Activated CD4-positive, alpha-beta T cell treated with anti-CD3 and anti-CD28 coated beads, Interleukin-2, amount 10 ng/mL, durations not matched to agents 7 days and 5 days (primary cell): Measurements from ENCODE around the gene SPATA31E1. TPM values are rescaled to one million over a fixed set of nuclear protein-coding genes. Genes with fewer than 3 reads are reported as not detected.
"Not testable (repeated sequence)": the region's sequence is repeated elsewhere in the genome, so short reads cannot be mapped to it uniquely, and the experiment has no call there.

Source experiments
- CTCF ChIA-PET: fragments of 350-600 bp; sonication (Branson Sonifier 250); formaldehyde crosslinking; loops from one replicate; lab custom pipeline; 2021; ENCODE audit warnings: antibody characterized with exemption; lab: Charles Lee
- POLR2A ChIA-PET: fragments of 350-600 bp; sonication (Branson Sonifier 250); formaldehyde crosslinking; loops from one replicate; lab custom pipeline; 2021; ENCODE audit warnings: antibody characterized with exemption; lab: Charles Lee
- DNase-seq: peaks from one replicate; pipeline ENCODE4 v3.0.0-alpha.2; 2020
- H3K27ac Mint-ChIP-seq: one replicate; pipeline ENCODE4 v1.8.0; 2021; ENCODE audit warnings: mild to moderate bottlenecking, moderate library complexity, mixed read lengths
- H3K27me3 Mint-ChIP-seq: one replicate; pipeline ENCODE4 v1.8.0; 2021; ENCODE audit warnings: mixed read lengths
- H3K36me3 Mint-ChIP-seq: one replicate; pipeline ENCODE4 v1.8.0; 2021; ENCODE audit warnings: low read depth, mixed read lengths
- H3K4me1 Mint-ChIP-seq: one replicate; pipeline ENCODE4 v1.8.0; 2021; ENCODE audit warnings: mixed read lengths
- H3K4me3 Mint-ChIP-seq: one replicate; pipeline ENCODE4 v1.8.0; 2021; ENCODE audit warnings: mild to moderate bottlenecking, moderate library complexity, mixed read lengths
- H3K9me3 Mint-ChIP-seq: one replicate; pipeline ENCODE4 v1.8.0; 2021; ENCODE audit warnings: mixed read lengths
- total RNA-seq, 2 experiments: library from RNA; stranded (reverse); gene quantifications; one replicate each; pipeline ENCODE4 v1.2.3, GENCODE V29; 2021

Gene SPATA31E1
- total RNA-seq: not detected

DNA sequence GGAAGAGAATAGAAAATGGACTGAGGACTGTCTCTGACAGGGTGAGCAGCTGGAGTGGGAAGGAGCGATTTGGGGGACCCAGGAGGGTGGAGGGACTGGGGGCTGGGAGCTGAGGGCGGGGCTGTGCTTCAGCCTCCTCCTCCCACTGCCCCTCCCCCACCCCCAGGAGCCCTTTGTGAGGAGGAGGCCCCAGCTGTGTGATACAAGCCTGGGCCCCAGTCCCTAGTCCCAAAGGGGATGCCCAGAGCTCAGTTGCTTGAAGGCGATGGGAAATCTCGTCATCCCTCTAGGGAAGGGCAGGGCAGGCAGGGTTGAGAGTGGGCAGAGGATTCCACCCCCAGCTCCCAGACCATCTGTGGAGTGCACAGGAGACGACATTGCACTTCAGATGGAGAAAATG is at the start of gene SPATA31E1:
Gene SPATA31E1, plus strand, starts transcription at position 251 of the 400 bp plus-strand sequence. Its CDS starts 15 bp downstream, at position 266.
- ChIA-PET POLR2A (no interaction called here), CTCF (no interaction called here)
- Mint-ChIP-seq H3K4me1 (no peaks in the 10 kb centered on the region), H3K36me3 (no peaks in the 10 kb centered on the region), H3K27ac (no peak within 1 kb of the TSS), H3K9me3 (no peaks in the 10 kb centered on the region), H3K27me3 (no peaks in the 10 kb centered on the region), H3K4me3 (no peak within 1 kb of the TSS)
- no peak for DNase-seq

DNA sequence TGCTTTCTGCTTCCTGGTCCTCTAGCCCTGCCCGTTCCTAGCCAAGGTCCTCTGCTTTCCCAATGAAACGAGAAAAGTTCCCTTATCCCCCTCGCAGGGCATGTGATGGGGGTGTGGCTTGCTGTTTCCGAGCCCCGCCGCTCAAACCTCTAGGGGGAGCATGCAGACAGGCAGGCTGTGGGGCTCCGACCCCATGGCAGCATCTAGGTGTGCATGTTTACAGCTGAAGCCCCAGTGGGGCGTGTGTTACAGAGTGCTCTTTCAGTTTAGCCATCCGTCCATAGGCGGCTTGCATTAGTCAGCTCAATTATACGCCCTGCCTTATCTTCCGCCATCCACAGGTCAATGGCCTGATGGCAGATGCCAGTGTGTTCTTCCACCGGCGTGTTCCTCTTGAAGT is 48.3 kb upstream of the SPATA31E1 start:
- H3K9me3 Mint-ChIP-seq: no peaks in the 10 kb centered on the region
- CTCF ChIA-PET: interaction anchor here (1.5 kb wide), 1 partner anchor 15 kb away, joined by 3 read pairs; no protein-coding TSS in a partner anchor
- no peak overlapping the region for H3K27ac Mint-ChIP-seq
- POLR2A ChIA-PET: no interaction called here
- DNase-seq: no peak
- no peak overlapping the region for H3K4me3 Mint-ChIP-seq
- H3K4me1 Mint-ChIP-seq: no peaks in the 10 kb centered on the region
- peaks cover 10% of the 10 kb centered on the region for H3K27me3 Mint-ChIP-seq
- no peaks in the 10 kb centered on the region for H3K36me3 Mint-ChIP-seq

DNA sequence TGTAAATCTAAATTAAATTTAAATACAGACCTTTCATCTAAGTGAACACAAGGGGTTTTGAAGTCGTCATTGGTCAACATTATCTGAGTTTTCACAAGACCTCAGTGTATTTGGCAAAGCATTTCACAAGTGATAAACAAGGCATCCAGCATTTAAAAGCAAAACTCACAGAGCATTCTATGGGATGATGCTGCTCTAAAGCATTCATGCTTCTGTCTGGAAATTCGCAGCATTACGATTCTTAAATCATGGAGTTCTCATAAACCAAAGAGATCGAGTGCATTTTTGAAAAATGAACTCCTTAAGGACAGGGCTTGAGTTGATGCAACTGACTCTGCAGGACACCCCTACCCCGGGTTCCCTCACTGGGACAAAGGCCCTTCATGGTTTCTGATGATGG is 46.1 kb upstream of the SPATA31E1 start:
- H3K9me3 Mint-ChIP-seq: no peaks in the 10 kb centered on the region
- H3K27ac Mint-ChIP-seq: no peak overlapping the region
- H3K36me3 Mint-ChIP-seq: no peaks in the 10 kb centered on the region
- CTCF ChIA-PET: no interaction called here
- no peaks in the 10 kb centered on the region for H3K4me1 Mint-ChIP-seq
- peaks cover 3% of the 10 kb centered on the region for H3K27me3 Mint-ChIP-seq
- DNase-seq: no peak
- POLR2A ChIA-PET: no interaction called here
- H3K4me3 Mint-ChIP-seq: no peak overlapping the region

DNA sequence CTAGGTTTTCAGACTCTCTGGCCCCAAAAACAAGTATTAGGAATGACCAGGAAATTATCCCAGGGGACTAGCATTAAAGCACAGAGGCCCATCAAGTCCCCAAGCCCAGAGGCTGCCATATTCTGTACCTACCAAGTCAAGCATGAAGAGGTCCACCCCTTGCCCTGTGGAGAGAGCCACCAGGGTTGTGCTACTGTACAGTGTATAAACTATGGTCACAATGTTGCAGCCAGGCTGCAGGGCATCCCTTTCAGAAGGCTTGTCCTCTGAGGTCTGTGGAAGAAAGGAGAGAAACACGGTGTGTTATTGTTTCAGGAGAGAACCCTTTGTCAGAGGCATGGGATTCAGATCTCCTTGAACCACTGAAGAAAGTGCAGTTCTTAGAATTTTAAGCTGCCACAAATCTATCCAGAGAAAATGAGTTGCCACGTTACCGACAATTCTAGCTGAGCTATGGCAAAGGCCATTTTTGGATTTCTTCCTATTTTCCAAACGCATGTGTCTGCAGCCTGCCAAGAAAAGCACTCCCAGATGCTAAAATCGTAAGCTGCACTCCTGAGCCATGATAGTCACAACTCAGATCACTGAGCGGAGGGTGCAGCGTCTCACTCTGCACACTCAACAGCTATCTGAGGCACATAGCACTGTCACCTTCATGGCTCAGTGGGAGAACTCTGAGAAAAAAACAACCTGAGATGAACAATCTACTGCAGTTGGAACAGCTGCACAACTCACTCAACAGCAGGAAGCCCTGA is 45.5 kb upstream of the SPATA31E1 start:
- no peak for DNase-seq
- Mint-ChIP-seq H3K4me1 (no peaks in the 10 kb centered on the region), H3K27ac (no peak overlapping the region), H3K4me3 (no peak overlapping the region), H3K36me3 (no peaks in the 10 kb centered on the region), H3K27me3 (peaks cover 3% of the 10 kb centered on the region), H3K9me3 (no peaks in the 10 kb centered on the region)
- ChIA-PET CTCF (no interaction called here), POLR2A (no interaction called here)

DNA sequence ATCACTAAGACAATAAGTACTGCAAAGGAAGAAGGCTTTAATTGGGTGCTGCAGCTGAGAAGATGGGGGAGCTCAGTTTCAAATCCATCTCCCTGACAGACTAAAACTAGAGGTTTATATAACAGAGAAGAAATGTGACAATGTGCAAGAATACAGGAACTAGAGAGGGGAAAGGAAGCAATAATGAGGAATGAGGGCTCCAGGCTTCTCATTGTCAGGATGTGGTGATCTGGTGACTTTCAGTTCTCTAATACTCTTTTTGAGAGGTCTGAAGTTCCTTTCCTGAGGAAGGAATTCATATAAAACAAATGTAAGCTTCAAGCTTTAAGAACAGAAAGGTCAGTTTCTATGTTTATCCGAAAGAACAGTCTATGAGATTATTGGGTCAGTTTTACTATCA is 42.5 kb upstream of the SPATA31E1 start:
- H3K9me3 Mint-ChIP-seq: no peaks in the 10 kb centered on the region
- no peaks in the 10 kb centered on the region for H3K4me1 Mint-ChIP-seq
- no peak overlapping the region for H3K4me3 Mint-ChIP-seq
- no peak for DNase-seq
- H3K27me3 Mint-ChIP-seq: peaks cover 3% of the 10 kb centered on the region
- no peaks in the 10 kb centered on the region for H3K36me3 Mint-ChIP-seq
- POLR2A ChIA-PET: no interaction called here
- CTCF ChIA-PET: no interaction called here
- H3K27ac Mint-ChIP-seq: no peak overlapping the region

DNA sequence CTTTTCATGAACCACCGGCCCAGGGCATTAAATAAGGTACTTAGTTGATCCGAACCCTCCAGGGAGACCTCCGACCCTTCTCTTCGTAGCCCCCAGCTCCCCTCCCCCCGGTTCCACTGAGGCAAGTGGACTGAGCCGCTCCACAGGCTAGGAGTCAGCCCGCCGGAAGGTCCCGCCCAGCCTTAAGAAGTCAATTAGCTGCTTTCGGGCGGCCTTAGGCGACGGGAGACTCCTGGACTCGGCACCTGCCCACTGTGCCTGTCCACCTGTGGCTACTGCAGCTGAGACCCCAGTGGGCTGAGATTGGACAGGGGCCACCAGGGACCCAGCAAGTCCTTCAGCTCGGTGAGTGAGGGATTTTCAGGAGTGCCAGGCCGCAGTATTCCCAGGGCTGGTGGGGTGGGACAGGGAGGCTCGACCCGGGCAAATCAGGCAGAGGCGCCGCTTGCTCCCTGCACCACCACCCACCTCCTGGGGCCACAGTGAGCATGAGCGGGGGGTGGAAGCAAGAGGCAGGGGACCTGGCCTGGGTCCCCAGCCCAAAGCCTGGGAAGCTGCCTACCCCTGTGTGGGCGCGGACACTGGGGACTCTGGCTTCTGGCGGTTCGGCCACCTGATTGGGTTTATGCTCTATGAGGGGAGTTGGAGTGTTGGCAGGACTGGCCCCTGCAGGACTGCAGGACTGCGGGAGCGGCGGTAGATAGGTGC is 39.6 kb upstream of the SPATA31E1 start:
- CTCF ChIA-PET: no interaction called here
- Mint-ChIP-seq H3K27ac (no peak overlapping the region), H3K4me3 (no peak overlapping the region), H3K27me3 (no peaks in the 10 kb centered on the region), H3K4me1 (no peaks in the 10 kb centered on the region), H3K9me3 (peaks cover 2% of the 10 kb centered on the region), H3K36me3 (no peaks in the 10 kb centered on the region)
- POLR2A ChIA-PET: no interaction called here
- no peak for DNase-seq

DNA sequence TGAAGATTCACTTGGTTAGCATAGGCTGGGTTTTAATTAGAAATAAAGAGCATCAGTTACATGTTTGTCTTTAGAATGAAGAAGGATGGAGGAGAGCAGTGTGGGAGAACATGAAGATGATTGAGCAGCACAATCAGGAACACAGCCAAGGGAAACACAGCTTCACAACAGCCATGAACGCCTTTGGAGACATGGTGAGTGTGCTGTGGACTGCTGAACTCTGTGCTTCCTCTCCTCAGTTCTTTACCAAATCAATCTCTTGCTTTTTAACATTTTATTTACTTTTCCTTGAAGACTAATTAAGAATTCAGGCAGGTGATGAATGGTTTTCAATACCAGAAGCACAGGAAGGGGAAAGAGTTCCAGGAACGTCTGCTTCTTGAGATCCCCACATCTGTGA is 38.2 kb upstream of the SPATA31E1 start:
- Mint-ChIP-seq H3K4me1 (no peaks in the 10 kb centered on the region), H3K9me3 (peaks cover 2% of the 10 kb centered on the region), H3K27ac (no peak overlapping the region), H3K27me3 (no peaks in the 10 kb centered on the region), H3K36me3 (no peaks in the 10 kb centered on the region), H3K4me3 (no peak overlapping the region)
- DNase-seq: no peak
- POLR2A ChIA-PET: no interaction called here
- CTCF ChIA-PET: no interaction called here

DNA sequence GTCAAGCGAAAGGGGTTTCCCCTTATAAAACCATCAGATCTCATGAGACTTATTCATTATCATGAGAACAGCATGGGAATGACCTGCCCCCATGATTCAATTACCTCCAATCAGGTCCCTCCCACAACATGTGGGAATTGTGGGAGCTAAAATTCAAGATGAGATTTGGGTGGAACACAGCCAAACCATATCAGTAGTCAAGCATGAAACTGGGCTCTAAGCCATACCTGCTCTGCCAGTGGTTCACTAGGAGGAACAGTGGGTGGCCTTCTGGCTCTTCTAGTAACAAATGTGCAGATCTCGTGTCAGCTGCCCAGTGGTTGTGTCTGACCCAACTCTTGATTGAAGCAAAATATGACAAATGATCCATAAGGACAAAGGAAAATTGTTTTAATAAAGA is 34.9 kb upstream of the SPATA31E1 start:
- CTCF ChIA-PET, H3K36me3 Mint-ChIP-seq, POLR2A ChIA-PET: not testable (repeated sequence)

DNA sequence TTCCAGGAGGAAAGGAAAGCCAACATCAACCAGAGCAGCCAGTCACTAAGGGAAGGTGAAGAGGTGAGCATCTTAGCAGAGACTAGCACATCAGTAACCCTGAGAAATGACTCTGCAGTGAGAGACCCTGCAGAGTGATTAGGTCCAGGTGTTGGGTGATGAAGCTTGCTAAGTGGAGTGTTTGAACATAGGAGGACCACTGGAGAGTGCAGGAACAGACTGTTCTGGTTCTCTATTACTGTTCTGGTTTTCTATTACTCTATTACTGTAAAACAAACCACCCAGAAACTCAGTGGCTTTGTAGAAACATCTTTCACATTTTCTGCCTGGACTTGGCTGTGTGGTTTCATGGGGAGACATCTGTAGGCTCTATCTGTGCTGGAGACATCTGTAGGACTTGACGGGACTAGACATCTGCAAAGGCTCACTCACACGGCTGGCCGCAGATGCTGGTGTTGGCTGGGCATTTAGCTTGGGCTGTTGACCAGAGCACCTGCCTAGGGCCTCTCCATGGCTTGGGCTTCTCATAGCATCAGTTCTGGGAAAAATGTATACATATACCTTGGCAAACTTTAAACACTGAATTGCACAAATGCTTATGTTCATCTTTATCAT is 33.4 kb upstream of the SPATA31E1 start:
- Mint-ChIP-seq H3K27ac (no peak overlapping the region), H3K9me3 (peaks cover 2% of the 10 kb centered on the region), H3K4me3 (no peak overlapping the region), H3K36me3 (no peaks in the 10 kb centered on the region), H3K4me1 (no peaks in the 10 kb centered on the region), H3K27me3 (no peaks in the 10 kb centered on the region)
- ChIA-PET POLR2A (no interaction called here), CTCF (no interaction called here)
- no peak for DNase-seq

More for the DNA sequence above, 34.9 kb upstream of the SPATA31E1 start:
- not testable (repeated sequence) for H3K4me1 Mint-ChIP-seq, H3K9me3 Mint-ChIP-seq, H3K27me3 Mint-ChIP-seq, H3K27ac Mint-ChIP-seq, H3K4me3 Mint-ChIP-seq, DNase-seq

DNA sequence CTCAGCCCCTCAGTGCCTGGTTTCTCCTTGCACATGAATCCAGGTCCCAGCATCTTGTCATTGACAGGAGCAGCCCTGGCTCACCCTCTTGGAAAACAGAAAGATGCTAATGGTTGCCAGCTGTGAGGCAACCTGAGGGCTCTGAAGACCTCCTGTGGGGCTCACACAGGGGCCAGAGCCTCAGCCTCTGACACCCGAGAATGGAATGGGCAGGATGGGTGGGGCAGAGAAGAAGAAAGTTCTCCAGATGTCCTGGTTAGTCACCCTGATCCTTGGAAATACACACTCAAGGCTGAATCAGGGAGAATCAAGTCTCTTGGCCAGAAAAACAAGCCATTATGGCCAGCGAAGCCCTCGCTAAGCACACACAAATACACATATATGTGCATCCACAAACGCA is 32.3 kb upstream of the SPATA31E1 start:
- H3K4me3 Mint-ChIP-seq: no peak overlapping the region
- ChIA-PET POLR2A (no interaction called here), CTCF (no interaction called here)
- H3K36me3 Mint-ChIP-seq: no peaks in the 10 kb centered on the region
- no peak overlapping the region for H3K27ac Mint-ChIP-seq
- H3K4me1 Mint-ChIP-seq: no peaks in the 10 kb centered on the region
- H3K27me3 Mint-ChIP-seq: no peaks in the 10 kb centered on the region
- DNase-seq: no peak
- peaks cover 2% of the 10 kb centered on the region for H3K9me3 Mint-ChIP-seq

DNA sequence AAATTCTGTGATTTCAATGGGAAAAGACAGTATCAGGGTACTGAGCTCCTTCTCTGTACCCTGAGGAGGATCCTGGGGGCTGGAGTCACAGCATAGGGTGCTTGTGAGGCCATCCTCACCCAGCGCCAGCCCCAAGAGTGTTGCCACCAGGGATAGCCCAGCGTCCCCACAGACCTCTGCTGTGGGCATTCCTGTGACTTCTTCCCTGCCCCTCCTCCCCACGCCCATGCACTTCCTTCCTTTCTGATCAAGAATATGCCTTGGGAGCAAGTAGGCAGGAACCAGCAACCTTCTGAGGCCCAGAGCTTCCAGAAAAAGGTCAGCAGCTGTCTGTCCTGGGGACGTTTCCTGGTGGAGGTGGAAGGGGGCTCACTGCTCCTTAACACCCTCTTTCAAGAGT is 31.5 kb upstream of the SPATA31E1 start:
- POLR2A ChIA-PET, H3K27ac Mint-ChIP-seq, DNase-seq, H3K4me3 Mint-ChIP-seq, H3K36me3 Mint-ChIP-seq, H3K9me3 Mint-ChIP-seq, H3K4me1 Mint-ChIP-seq, CTCF ChIA-PET, H3K27me3 Mint-ChIP-seq: not testable (repeated sequence)

DNA sequence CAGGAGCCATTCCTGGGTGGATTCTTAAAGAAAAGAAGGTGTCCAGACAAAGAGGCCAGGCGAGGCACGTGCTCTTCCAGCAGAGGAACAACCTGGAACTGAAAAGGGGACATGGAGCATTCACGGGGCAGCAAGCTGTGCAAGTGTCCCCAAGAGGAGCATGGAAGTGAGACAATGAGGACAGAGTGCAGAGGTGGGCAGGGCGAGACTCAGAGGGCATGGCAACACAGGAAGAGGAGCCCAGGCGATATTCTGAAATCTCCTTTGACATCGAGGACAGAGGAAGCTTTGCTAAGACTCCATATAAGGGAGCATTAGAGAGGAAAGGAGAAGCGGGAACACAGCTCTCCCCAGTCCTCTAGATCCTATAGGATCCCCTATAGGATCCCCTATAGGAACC is 29.4 kb upstream of the SPATA31E1 start:
- Mint-ChIP-seq H3K27me3 (no peaks in the 10 kb centered on the region), H3K9me3 (no peaks in the 10 kb centered on the region), H3K4me3 (no peak overlapping the region), H3K27ac (no peak overlapping the region), H3K36me3 (no peaks in the 10 kb centered on the region), H3K4me1 (no peaks in the 10 kb centered on the region)
- POLR2A ChIA-PET: no interaction called here
- CTCF ChIA-PET: interaction anchor here (1.2 kb wide), 1 partner anchor 30 kb away, joined by 3 read pairs; no protein-coding TSS in a partner anchor
- no peak for DNase-seq

DNA sequence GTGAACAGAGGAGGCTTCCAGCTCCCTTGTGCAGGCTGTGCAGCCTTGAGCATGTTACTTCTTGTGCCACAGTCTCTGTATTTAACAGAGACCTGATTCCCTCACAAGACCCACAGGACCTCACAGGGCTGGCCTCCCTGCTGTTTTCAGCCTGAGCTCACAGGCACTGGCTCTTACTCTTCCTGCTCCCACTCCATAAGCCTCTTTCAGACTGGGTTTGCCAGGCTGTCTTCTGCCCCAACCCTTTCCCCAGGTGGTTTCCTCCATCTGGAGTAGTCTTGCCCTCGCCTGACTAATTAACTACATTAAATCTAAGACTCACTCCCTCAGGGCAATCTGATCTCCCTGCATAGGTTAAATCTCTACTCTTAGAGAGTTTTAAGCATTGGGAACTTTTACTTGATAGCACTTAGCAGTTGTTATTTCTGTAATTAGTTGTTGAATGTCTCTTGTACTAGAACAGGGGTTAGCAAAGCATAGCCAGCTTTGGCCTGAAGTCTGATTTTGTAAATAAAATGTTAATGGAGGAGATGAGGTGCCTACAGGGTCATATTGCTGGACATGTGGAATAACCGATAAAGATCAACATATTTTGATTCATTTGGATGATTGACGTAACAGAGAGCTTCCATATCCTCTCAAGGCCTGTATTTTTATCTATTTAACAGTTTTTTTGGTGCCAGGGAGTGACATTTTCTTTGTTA is 28.6 kb upstream of the SPATA31E1 start:
- Mint-ChIP-seq H3K9me3 (no peaks in the 10 kb centered on the region), H3K27me3 (no peaks in the 10 kb centered on the region), H3K36me3 (no peaks in the 10 kb centered on the region), H3K4me1 (no peaks in the 10 kb centered on the region), H3K4me3 (no peak overlapping the region), H3K27ac (no peak overlapping the region)
- DNase-seq: no peak
- POLR2A ChIA-PET: no interaction called here
- CTCF ChIA-PET: interaction anchor here (1.2 kb wide), 1 partner anchor 29 kb away, joined by 3 read pairs; no protein-coding TSS in a partner anchor
